ENCODE data around the gene CEBPE. TPM values are rescaled to one million over a fixed set of nuclear protein-coding genes. Genes with fewer than 3 reads are reported as not detected.

CEBPE gene
- total RNA-seq, 1 experiment from 2014 or later = not detected

DNA sequence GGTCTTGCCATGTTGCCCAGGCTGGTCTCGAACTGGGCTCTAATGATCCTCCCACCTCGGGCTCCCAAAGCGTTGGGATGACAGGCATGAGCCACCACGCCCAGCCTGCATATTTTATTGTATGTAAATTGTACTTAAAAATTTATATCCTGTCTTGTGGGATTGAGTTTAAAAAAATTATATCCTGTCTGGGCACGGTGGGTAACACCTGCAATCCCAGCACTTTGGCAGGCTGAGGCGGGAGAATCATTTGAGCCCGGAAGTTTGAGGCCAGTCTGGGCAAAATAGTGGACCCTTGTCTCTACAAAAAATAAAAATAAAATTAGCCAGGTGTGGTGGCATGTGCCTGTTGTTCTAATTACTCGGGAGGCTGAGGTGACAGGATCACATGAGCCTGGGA is 13.9 kb upstream of the CEBPE start:
- H3K36me3 Mint-ChIP-seq (ENCODE audit: insufficient read depth, unreplicated experiment) = no peaks in the 10 kb centered on the region
- peaks cover 62% of the 10 kb centered on the region for H3K27me3 Mint-ChIP-seq (ENCODE audit: unreplicated experiment)
- TF ChIP-seq, protein P1, sequence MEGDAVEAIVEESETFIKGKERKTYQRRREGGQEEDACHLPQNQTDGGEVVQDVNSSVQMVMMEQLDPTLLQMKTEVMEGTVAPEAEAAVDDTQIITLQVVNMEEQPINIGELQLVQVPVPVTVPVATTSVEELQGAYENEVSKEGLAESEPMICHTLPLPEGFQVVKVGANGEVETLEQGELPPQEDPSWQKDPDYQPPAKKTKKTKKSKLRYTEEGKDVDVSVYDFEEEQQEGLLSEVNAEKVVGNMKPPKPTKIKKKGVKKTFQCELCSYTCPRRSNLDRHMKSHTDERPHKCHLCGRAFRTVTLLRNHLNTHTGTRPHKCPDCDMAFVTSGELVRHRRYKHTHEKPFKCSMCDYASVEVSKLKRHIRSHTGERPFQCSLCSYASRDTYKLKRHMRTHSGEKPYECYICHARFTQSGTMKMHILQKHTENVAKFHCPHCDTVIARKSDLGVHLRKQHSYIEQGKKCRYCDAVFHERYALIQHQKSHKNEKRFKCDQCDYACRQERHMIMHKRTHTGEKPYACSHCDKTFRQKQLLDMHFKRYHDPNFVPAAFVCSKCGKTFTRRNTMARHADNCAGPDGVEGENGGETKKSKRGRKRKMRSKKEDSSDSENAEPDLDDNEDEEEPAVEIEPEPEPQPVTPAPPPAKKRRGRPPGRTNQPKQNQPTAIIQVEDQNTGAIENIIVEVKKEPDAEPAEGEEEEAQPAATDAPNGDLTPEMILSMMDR (IDR thresholded peaks at IDR 0.05; ENCODE audit: unreplicated experiment) = no peak
- DNase-seq = no peak
- BruUV-seq (replicated peaks) = no TSS peak
- no peak overlapping the region for H3K27ac Mint-ChIP-seq (ENCODE audit: unreplicated experiment)
- H3K4me1 Mint-ChIP-seq (ENCODE audit: low read depth, unreplicated experiment) = peaks cover 8% of the 10 kb centered on the region
- intact Hi-C loops (cut with micrococcal nuclease; ENCODE audit: unreplicated experiment) = no loop called here
- H3K9me3 Mint-ChIP-seq (ENCODE audit: low read depth, unreplicated experiment) = no peaks in the 10 kb centered on the region
- H3K4me3 Mint-ChIP-seq (ENCODE audit: low read depth, unreplicated experiment) = no peak overlapping the region
- CTCF ChIA-PET = interaction anchor here (0.7 kb wide), 2 partner anchors 9 to 1905 kb away, joined by 3 to 4 read pairs; no protein-coding TSS in a partner anchor

DNA sequence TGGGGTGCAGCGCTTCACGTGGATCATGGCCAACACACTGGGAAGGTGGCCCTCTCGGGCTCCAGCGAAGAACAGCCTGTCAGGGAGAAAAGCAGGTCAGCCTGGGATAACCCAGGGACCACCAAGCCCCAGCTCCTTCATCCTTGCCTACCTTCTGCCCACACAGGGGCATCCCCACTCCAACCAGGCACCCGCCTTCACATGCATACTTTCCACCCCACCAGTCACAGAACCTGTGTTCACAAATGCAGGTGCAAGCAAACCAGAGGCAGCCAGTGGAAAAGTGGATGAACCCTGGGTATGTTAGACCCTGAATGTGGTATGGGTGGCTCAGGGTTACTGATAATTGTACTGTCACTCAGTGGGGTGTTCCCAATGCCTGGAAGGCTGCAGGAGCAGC is 12.4 kb upstream of the CEBPE start:
- BruUV-seq (replicated peaks) = no TSS peak
- Mint-ChIP-seq H3K4me3 (ENCODE audit: low read depth, unreplicated experiment) (no peak overlapping the region), H3K4me1 (ENCODE audit: low read depth, unreplicated experiment) (peaks cover 8% of the 10 kb centered on the region), H3K27ac (ENCODE audit: unreplicated experiment) (no peak overlapping the region), H3K9me3 (ENCODE audit: low read depth, unreplicated experiment) (no peaks in the 10 kb centered on the region), H3K27me3 (ENCODE audit: unreplicated experiment) (peaks cover 62% of the 10 kb centered on the region), H3K36me3 (ENCODE audit: insufficient read depth, unreplicated experiment) (no peaks in the 10 kb centered on the region)
- DNase-seq = no peak
- intact Hi-C loops (cut with micrococcal nuclease; ENCODE audit: unreplicated experiment) = no loop called here
- TF ChIP-seq, protein P1 (IDR thresholded peaks at IDR 0.05; ENCODE audit: unreplicated experiment) = no peak
- CTCF ChIA-PET = no interaction called here

DNA sequence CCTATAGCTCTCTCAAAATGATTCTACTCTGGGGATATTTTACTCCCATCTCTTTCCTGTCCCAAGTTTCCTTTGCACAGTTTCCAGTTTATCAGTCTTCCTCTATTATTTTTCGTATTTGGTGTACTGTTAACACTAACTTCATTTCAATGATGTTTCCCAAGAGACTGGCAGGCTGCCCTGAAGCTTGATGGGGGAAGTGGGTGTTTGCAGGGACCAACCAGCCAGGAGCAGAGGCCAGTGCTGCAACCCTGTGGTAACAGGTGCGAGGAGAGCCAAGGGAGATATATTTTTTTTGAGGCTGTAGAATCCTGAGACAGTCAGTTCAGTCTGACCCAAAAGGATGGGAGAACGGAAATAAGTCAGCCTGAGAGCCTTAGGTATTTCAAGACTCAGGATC is 11.8 kb upstream of the CEBPE start:
- Mint-ChIP-seq H3K36me3 (ENCODE audit: insufficient read depth, unreplicated experiment) (no peaks in the 10 kb centered on the region), H3K9me3 (ENCODE audit: low read depth, unreplicated experiment) (no peaks in the 10 kb centered on the region), H3K4me3 (ENCODE audit: low read depth, unreplicated experiment) (no peak overlapping the region), H3K4me1 (ENCODE audit: low read depth, unreplicated experiment) (peaks cover 8% of the 10 kb centered on the region), H3K27ac (ENCODE audit: unreplicated experiment) (no peak overlapping the region), H3K27me3 (ENCODE audit: unreplicated experiment) (peaks cover 62% of the 10 kb centered on the region)
- no peak for DNase-seq
- intact Hi-C loops (cut with micrococcal nuclease; ENCODE audit: unreplicated experiment) = no loop called here
- CTCF ChIA-PET = interaction anchor here (0.6 kb wide), 1 partner anchor 507 kb away, joined by 3 read pairs; no protein-coding TSS in a partner anchor
- TF ChIP-seq, protein P1 (IDR thresholded peaks at IDR 0.05; ENCODE audit: unreplicated experiment) = no peak
- no TSS peak for BruUV-seq (replicated peaks)

DNA sequence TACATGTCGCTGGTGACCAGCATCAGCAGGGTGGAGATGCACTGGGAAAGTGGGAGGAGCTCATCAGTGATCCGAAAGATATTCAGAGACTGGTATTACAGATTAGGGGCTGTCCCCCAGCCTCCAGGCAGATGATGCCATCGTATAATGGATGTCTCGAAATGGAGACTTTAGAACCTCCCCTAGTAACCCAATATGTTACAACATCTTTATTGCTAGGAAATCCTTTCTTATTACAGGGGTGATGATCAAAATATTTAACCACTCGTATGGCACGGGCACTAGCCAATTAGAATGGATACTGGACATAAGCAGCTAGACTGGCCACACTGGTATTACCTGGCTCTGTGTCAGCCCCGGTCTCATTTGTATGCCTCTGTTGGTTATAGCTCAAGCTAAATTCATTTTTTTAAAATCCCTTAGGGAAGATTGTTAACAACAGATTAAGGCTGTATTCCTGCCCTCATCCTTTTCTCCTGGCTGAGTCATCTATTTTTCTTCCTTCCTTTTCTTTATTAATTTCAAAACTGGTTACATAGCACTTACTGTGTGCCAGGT is 10.8 kb upstream of the CEBPE start:
- Mint-ChIP-seq H3K27me3 (ENCODE audit: unreplicated experiment) (peaks cover 70% of the 10 kb centered on the region), H3K4me1 (ENCODE audit: low read depth, unreplicated experiment) (peaks cover 8% of the 10 kb centered on the region), H3K27ac (ENCODE audit: unreplicated experiment) (no peak overlapping the region), H3K36me3 (ENCODE audit: insufficient read depth, unreplicated experiment) (no peaks in the 10 kb centered on the region), H3K9me3 (ENCODE audit: low read depth, unreplicated experiment) (no peaks in the 10 kb centered on the region), H3K4me3 (ENCODE audit: low read depth, unreplicated experiment) (no peak overlapping the region)
- intact Hi-C loops (cut with micrococcal nuclease; ENCODE audit: unreplicated experiment) = no loop called here
- CTCF ChIA-PET = interaction anchor here (0.6 to 1.6 kb wide), 2 partner anchors 57 to 506 kb away, joined by 3 to 6 read pairs; no protein-coding TSS in a partner anchor
- no TSS peak for BruUV-seq (replicated peaks)
- no peak for DNase-seq
- TF ChIP-seq, protein P1 (IDR thresholded peaks at IDR 0.05; ENCODE audit: unreplicated experiment) = no peak

Measured in Calu3 (cell line).